GM21515 (cell line): Measurements from ENCODE around the gene IVD.

Experiments
- ATAC-seq: cut with Tn5 transposase; IDR thresholded peaks from one replicate; pipeline ENCODE4 v1.9.1; 2021; ENCODE audit not compliant: unreplicated experiment

Gene IVD

GRCh38 chr15:40405501-40406381 lies at the start of gene IVD:
IVD (plus strand) TSS chr15:40405795; CDS start chr15:40405828, 33 bp downstream.
- peak; percentile 78 for ATAC-seq

- ATAC-seq: no peak
Observed at GRCh38 chr15:40355976-40356585, 49.5 kb upstream of the IVD start.

- ATAC-seq: no peak
Observed at GRCh38 chr15:40357246-40357645, 48.3 kb upstream of the IVD start.

- ATAC-seq: peak; percentile 72
Observed at GRCh38 chr15:40357723-40358470, 47.7 kb upstream of the IVD start, which contains the start of gene DISP2. DISP2 (plus strand) TSS chr15:40358219; CDS start chr15:40358322, 103 bp downstream.

DNA sequence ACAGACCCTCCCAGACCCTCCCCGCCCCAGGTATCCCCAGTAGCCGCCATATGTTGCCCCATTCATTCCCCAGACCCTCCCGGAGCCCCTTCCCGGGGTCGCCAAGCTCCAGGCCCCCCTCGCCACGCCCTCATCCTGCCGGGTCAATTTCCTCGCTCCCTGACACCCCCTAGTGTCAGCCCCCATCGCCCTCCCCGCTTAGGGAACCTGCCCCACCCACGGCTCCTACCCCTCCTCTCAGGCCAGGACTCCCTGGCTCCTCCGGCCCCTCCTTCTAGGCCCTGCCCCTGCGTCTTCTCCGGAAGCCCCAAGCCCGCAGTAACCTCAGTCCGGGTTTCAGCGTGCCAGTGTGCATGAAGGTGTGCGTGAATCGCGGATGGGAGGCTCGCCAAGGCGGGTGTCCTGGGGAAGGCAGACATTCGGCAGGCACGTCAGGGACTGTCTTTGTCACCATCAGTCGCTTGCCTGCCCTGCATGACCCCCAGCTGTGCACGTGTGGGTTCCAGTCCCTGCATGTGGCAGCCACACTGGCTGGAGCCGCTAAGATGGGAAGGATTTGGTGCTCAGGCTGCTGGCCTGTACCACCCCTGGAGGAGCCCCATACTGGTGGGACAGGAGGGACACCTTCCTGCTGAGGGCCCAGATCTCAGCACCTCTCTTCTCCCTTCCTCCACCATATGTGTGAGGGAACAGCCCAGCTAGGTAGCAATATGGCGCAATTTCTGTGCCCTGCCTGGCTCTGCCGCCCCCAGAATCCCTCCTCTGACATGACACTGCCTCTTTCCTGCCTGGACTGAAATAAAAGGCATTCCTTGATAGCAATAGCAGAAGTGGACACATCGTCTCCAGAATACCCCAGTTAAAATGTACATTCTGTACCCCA lies 46.9 kb upstream of the IVD start:
- peak; percentile 10 for ATAC-seq

GRCh38 chr15:40360015-40360414 lies 45.6 kb upstream of the IVD start:
- no peak for ATAC-seq

DNA sequence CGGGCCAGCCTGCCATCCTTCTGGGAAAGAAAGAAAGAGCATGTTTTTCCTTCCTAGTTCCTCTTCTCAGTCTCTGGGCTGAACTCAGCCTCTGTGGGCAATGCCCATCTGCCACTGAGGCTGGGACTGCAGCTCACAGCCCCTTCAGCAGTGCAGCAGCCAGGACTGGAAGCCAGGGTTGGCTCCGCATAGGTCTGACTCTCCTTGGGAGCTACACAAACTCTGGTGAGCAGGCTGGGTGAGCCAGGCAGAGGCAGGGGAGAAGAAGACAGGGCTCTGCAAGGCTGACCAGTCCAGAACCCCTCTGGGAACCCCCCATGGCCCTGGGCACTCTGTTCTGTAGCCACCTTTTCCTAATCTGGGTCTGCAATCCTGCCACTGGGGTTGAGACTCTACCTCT lies 44.0 kb upstream of the IVD start:
- ATAC-seq: no peak

DNA sequence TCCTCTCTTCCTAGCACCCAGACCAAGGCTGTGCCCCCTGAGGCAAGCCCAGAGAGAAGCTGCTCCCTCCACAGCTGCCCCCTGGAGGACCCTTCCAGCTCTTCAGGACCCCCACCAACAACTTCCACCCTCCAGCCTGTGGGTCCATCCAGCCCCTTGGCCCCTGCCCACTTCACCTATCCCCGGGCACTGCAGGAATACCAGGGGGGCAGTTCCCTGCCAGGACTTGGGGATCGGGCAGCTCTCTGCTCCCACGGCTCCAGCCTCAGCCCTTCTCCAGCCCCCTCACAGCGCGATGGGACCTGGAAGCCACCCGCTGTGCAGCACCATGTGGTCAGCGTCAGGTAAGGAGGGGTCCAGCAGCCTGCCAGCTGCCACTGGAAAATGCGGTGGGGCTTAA lies 42.0 kb upstream of the IVD start:
- no peak for ATAC-seq

DNA sequence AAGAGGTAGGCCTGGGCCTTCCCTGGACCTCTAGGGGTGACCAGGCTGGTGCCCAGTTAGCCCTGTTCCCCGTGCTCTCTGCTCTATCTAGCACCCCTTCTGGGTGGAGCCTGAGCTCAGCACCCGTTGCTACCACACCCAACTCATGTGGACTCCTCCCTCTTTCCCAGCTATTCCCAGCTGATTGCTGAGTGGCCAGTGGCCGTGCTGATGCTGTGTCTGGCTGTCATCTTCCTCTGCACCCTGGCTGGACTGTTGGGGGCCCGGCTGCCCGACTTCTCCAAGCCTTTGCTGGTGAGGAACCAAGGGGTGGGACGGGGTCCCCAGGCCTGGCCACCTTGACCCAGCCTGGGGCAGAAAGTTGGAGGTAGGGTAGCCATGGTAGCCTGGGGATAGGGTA lies 41.3 kb upstream of the IVD start:
- ATAC-seq: no peak

DNA sequence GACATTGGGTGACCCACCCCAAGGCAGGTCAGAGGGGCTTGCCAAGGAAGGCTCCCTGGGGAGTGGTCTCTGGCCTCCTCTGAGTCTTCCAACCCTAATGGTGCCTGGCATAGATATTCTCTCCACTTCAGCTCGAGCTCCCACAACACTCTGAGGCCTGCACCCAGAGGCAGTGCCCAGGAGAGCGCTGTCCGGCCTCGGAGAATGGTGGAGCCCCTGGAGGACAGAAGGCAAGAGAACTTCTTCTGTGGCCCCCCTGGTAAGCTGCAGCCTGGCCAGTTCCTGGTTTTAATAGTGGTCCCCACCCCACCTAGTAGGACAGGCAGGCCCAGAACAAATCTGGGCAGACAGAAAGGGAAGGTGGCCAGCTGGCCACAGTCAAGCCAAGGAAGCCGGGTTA lies 40.6 kb upstream of the IVD start:
- ATAC-seq: no peak

GRCh38 chr15:40365624-40366456 lies 39.8 kb upstream of the IVD start:
- ATAC-seq: no peak

DNA sequence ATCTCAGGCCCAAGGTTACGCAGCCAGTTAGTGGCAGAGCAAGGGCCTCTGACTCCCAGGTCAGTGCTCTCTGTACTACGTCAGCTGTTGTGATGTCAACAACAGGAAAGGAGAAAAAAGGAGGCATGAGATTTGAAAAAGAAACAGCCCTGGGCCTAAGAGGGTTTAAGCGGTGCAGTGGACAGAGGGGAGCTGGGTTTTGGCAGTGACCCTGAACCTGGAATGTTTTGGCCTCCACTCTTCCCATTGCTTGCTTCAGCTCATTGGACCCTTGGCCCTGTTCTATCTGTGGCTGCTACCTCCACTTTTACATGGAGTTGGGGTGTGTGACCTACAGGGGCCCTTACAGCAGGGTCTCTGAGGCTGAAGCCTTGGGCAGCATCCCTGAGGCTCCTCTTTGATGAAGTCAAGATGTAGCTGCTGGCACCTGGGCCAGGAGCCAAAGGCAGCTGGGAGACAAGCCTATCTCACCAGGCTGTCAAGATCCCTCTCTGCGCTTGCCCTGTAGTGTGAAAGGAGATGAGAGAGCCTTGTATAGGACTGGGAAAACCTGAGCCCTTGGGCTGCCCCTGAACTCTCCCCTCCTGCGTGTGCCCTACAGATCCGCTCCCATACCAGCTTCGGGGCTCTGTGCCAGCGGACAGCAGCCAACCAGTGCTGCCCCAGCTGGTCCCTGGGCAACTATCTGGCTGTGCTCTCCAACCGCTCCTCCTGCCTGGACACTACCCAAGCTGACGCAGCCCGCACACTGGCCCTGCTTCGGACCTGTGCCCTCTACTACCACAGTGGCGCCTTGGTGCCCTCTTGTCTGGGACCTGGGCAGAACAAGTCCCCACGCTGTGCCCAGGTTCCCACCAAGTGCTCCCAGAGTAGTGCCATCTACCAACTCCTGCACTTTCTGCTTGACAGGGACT lies 38.9 kb upstream of the IVD start:
- no peak for ATAC-seq

GRCh38 chr15:40367371-40367685 lies 38.3 kb upstream of the IVD start:
- no peak for ATAC-seq

DNA sequence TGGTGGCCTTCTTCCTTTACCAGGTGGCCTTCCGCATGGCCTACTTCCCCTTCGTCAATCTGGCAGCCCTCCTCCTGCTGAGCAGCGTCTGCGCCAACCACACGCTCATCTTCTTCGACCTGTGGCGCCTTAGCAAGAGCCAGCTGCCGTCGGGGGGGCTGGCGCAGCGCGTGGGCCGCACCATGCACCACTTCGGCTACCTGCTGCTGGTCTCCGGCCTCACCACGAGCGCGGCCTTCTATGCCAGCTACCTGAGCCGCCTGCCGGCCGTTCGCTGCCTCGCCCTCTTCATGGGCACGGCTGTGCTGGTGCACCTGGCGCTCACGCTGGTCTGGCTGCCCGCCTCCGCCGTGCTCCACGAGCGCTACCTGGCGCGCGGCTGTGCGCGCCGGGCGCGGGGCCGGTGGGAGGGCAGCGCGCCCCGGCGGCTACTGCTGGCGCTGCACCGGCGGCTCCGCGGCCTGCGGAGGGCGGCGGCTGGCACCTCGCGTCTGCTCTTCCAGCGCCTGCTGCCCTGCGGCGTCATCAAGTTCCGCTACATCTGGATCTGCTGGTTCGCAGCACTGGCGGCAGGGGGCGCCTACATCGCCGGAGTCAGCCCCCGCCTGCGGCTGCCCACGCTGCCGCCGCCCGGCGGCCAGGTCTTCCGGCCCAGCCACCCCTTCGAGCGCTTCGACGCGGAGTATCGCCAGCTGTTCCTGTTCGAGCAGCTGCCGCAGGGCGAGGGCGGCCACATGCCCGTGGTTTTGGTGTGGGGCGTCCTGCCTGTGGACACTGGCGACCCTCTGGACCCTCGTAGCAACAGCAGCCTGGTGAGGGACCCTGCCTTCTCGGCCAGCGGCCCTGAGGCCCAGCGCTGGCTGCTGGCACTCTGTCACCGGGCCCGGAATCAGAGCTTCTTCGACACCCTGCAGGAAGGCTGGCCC lies 37.6 kb upstream of the IVD start:
- ATAC-seq: peak; percentile 77

- no peak for ATAC-seq
Observed at GRCh38 chr15:40368719-40369473, 36.7 kb upstream of the IVD start.

DNA sequence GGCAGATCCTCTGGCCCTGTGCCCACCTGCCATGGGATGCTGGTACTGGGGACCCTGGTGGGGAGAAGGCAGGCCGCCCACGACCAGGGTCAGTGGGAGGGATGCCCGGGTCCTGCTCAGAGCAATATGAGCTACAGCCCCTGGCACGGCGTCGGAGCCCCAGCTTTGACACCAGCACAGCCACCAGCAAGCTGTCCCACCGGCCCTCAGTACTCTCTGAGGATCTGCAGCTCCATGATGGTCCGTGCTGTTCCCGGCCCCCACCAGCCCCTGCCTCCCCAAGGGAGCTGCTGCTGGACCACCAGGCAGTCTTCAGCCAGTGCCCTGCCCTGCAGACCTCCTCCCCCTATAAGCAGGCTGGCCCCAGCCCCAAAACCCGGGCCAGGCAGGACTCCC lies 36.1 kb upstream of the IVD start:
- no peak for ATAC-seq

GRCh38 chr15:40369971-40370370 lies 35.6 kb upstream of the IVD start:
- ATAC-seq: no peak
